ENCODE data around the gene AJAP1.

- TF ChIP-seq SP1 (IDR thresholded peaks at IDR 0.05) = no peak
- TF ChIP-seq SUZ12 (IDR thresholded peaks at IDR 0.05) = no peak
- TF ChIP-seq TARDBP (IDR thresholded peaks at IDR 0.05) = no peak
- TF ChIP-seq FOXM1 (IDR thresholded peaks at IDR 0.05; ENCODE audit: borderline replicate concordance) = no peak
- TF ChIP-seq BHLHE40 (IDR thresholded peaks at IDR 0.05; ENCODE audit: borderline replicate concordance) = no peak
- TF ChIP-seq ZNF384 (IDR thresholded peaks at IDR 0.05) = no peak
- no peak for TF ChIP-seq NFRKB (IDR thresholded peaks at IDR 0.05)
- no peak for TF ChIP-seq FOXK2 (IDR thresholded peaks at IDR 0.05)
- no peak for TF ChIP-seq CTBP1 (IDR thresholded peaks at IDR 0.05; ENCODE audit: borderline replicate concordance)
- TF ChIP-seq LEF1 (IDR thresholded peaks at IDR 0.05; ENCODE audit: borderline replicate concordance) = no peak
- no peak for TF ChIP-seq HDGF (IDR thresholded peaks at IDR 0.05; ENCODE audit: borderline replicate concordance)
Measured at GRCh38 chr1:4729090-4729471, 74.7 kb downstream of the AJAP1 start.

Data from HEK293T (cell line).